GM18505 (cell line): ENCODE results near the gene PCYT2.

Source experiments
- ATAC-seq: cut with Tn5 transposase; IDR thresholded peaks from one replicate; pipeline ENCODE4 v1.9.1; 2021; ENCODE audit not compliant: unreplicated experiment
- POLR2A ChIP-seq: IDR thresholded peaks from 4 replicates; pipeline ENCODE4 v1.6.1; 2011; ENCODE audit warnings: borderline replicate concordance; ENCODE audit not compliant: insufficient read depth, insufficient read length; ENCODE audit errors: extremely low read depth

The PCYT2 gene

GRCh38 chr17:81918832-81919545 is 7.8 kb upstream of the PCYT2 start:
- ATAC-seq: no peak
- no peak for TF ChIP-seq POLR2A

- peak; percentile 13 for ATAC-seq
Observed at GRCh38 chr17:81918333-81918669, 7.1 kb upstream of the PCYT2 start.

GRCh38 chr17:81917565-81918332 is 6.5 kb upstream of the PCYT2 start, which contains the start of gene SIRT7:
SIRT7 (minus strand) TSS chr17:81918176; CDS start chr17:81918131, 45 bp downstream.
- peak; percentile 91 for TF ChIP-seq POLR2A
- peak; percentile 68 for ATAC-seq

GRCh38 chr17:81916234-81917001 is 5.2 kb upstream of the PCYT2 start:
- TF ChIP-seq POLR2A: no peak
- ATAC-seq: no peak

DNA sequence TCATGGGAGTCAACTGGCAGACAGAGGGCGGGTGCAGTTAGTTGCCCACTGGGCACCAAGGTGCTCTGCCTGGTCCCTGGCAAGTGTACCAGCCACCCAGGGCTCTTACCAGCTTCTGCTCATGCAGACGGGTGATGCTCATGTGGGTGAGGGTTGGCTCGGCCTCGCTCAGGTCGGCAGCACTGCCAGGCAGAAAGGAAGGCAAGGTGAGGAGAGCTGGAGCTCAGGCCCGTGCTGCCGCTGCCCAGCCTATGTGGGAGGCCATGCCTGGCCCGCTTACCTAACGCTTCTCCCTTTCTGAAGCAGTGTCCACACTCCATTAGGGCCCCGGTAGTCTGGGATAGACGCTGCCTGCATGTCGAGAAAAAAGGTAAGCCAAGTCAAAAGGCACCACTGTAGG is 4.1 kb upstream of the PCYT2 start:
- TF ChIP-seq POLR2A: no peak
- ATAC-seq: no peak

DNA sequence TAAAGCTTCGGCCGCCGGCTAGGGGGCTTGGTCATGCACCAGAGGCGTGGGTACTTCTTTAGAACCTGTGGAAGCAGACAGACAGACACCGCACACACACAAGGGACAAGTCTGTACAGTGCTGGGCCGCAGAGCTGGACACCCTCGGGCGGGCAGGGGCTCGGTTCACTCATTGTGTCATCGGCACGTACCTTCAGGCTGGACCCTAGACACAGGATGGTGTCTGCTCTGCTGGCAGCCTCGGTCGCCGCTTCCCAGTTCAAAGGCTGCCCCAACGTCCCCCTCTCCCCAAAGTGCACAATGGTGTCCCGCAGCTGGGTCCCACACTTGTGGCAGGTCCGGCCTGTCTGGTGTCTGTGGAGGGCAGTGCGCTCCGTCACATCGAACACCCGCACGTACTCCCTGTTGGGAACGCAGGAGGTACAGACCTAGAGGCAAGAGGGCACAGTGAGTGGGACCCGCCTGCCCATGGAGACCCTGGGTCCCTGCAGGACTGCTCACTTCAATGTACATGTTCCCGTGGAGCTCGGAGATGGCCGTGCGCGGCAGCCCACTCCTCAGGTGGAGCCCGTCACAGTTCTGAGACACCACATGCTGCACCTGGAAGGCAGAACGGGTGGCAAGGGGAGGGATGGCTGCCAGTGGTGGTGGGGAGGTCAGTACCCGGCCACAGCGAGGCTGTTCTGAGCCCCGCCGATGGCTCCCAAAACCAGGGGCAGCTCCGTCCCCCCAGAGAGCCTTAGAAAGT is 3.1 kb upstream of the PCYT2 start:
- no peak for ATAC-seq
- TF ChIP-seq POLR2A: no peak

DNA sequence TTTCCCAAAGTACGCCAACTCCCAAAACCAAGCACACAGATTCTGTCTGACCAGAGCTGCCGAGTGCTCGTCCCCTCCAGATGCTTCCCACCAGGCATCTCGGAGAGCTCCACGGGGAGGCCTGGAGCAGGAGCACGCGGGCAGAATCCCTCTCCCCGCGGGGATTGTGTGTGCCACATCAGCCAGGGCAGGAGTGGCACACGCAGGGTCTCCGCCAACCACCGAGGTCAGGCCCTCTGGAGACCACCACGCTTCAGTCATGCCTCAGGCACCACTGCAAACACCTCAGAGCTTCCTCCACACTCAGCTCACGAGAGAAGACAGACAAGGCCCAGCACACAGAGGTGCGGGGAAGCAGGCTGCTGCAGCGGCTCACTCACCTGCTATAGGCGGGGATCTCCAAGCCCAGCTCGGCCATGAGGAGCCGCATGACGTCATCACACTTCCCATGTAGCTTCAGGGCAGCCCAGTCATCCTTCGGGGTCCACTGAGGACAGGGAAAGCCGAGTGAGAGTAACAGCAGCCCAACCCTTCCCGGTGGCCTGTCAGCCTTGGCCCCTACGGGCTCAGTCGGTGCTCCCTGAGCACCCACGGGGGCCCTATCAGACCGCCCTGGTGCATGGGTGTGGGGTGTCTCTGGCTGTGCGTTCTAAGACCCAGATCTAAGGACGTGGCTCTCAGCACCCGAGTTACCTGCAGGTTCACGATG is 2.3 kb upstream of the PCYT2 start:
- ATAC-seq: no peak
- TF ChIP-seq POLR2A: no peak

DNA sequence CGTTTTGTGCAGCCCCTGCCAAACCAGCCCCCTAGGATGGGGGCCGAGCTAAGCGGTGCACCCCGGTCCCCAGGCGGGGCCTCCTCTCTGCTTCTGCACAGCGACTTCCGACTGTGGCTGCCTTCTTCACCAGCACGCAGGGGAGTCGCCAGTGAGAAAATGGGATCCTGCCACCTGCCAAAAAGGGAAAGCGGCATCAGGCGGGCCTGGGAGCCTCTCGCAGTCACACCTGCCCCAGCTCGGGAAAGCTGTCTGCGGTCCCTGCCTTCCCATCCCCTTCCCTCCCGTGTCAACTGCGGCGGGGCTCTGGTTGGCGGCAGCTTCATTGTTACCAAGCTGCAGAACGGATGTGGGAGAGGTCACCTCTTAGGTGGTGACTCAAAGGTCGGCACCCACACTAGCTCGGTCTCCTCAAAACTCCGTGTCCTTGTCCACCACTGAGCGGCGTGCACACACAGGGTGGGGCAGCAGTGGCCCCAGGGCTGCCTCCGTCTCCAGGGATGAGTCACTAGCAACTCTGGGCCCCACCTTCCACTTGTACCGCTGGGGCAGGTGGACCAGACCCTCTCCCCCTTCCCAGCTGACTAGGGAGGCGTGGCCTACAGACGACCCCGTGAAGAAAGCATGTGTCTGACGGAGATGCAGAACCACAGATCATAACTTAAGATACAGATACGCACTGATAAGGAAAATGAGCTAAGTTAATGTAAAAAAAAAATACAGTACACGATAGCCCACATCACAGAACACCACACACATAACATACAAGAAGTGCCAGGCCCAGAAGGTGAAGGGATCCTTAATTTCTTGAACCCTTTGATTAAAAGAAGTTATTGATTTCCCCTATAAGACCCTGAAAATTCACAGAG is 1.5 kb upstream of the PCYT2 start:
- no peak for ATAC-seq
- no peak for TF ChIP-seq POLR2A

DNA sequence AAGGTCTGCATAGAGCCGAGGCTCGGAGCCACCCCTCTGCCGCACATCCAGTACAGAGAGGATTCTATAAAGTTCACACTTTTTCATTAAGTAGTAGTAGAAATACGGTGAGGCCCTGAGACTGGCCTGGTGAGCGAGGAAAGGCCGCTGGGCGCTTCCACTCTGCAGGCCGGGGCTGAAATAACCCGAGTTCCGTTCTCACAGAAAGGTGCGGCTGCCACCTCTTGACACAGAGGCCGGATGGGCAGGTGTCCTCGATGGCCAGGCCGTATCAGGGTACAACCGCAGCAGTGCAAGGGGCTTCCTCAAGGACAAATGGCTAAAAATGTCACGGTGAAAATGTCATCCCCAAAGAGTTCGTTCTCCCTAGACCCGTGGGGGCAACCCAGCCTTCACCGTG is 770 bp upstream of the PCYT2 start:
- no peak for TF ChIP-seq POLR2A
- no peak for ATAC-seq

- ATAC-seq: peak; percentile 39
- no peak for TF ChIP-seq POLR2A
Observed at GRCh38 chr17:81910840-81911276, 341 bp downstream of the PCYT2 start.

DNA sequence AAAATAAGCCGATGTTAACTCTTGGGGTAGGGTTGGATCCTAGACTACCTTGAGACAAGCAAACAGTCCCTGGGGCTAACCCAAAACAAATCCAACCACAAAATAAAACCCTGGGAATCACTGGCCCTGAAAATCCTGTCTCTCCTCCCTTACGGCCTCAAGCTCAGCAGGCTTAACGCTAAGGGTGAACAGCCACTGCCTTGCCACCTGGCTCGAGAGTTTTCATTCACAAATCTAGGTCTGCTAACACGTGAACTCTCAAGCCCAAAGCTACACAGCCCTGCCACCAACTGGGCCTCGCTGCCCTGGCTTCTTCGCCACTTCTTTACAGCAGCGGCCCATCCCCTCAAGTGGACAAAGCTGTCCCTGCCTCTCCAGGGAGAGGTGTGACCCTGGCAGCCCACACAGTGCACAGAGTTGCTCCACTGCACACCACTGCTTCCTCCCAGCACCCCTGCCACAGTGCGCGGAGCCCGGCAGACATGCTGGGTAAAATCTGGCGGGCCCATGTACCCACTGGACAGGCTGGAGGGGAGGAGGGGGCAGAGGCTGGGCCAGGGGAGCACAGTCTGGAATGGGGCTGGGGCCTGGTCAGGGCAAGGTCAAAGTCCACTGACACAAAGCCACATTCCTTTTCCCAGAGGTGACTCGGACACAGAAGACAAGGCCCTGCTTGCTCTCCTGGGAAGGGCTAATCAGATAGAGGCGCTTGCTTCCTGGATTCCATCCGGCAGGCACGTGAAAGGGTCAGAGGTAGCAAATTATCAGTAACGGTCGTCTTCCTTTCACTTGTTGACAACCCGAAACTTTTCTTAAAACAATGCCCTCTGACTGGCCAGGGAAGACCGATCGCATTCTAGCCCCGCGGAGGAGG is 996 bp downstream of the PCYT2 start:
- TF ChIP-seq POLR2A: no peak
- no peak for ATAC-seq

GRCh38 chr17:81909231-81909630 is 2.0 kb downstream of the PCYT2 start:
- ATAC-seq: no peak
- TF ChIP-seq POLR2A: no peak
